HG03108 (cell line): ENCODE data around the gene ZGLP1.

Source experiments
- ATAC-seq: cut with Tn5 transposase; IDR thresholded peaks from one replicate; pipeline ENCODE4 v1.9.1; 2021; ENCODE audit warnings: moderate library complexity; ENCODE audit not compliant: unreplicated experiment

ZGLP1 gene

GRCh38 chr19:10295847-10296591 lies 13.6 kb downstream of the ZGLP1 start:
- no peak for ATAC-seq

DNA sequence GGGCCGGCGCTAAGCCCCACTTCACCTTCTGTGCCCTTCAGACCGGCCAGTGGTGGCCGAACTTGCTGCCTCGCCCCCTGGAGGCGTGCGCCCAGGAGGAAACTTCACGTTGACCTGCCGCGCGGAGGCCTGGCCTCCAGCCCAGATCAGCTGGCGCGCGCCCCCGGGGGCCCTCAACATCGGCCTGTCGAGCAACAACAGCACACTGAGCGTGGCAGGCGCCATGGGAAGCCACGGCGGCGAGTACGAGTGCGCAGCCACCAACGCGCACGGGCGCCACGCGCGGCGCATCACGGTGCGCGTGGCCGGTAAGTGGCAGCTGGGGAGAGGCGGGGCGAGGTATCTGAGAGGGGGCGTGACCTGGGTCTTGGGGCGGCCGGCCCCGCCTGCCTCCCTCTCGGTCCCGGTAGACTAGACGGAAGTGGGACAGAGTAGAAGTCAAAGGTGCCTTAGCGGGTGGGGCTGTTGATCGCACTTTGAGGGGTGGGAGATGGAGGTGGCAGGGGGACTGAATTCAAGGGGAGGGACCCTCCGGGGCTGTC lies 14.2 kb downstream of the ZGLP1 start:
- peak; percentile 46 for ATAC-seq

GRCh38 chr19:10294368-10294697 lies 15.3 kb downstream of the ZGLP1 start:
- no peak for ATAC-seq

GRCh38 chr19:10293637-10294367 lies 15.8 kb downstream of the ZGLP1 start:
- no peak for ATAC-seq

DNA sequence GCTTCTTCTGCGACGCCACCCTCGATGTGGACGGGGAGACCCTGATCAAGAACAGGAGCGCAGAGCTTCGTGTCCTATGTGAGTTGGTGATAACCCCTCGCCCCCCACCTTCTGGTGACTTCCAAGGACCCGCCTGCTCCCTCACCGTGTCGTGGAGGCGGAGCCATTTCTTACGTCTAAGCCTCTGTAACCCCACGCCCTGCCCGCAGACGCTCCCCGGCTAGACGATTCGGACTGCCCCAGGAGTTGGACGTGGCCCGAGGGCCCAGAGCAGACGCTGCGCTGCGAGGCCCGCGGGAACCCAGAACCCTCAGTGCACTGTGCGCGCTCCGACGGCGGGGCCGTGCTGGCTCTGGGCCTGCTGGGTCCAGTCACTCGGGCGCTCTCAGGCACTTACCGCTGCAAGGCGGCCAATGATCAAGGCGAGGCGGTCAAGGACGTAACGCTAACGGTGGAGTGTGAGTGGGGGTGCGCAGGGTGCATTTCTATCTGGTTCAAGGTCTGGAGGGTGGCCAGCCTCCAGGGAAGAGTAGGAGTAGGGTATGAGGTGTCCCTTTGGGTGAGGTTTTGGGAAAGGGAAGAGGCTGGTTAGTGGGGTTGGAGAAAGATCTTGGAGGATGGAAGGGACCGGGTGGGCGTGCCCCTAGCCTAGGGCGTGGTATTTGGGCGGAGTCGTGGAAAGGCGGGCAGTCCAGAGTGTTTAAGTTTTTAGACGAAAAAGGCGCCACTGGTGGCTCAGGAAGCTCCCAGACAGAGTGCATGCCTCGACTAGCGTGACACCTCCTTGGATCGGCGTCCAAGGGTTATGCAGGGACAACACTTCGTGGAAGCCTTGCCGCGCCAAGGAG lies 16.6 kb downstream of the ZGLP1 start:
- no peak for ATAC-seq

DNA sequence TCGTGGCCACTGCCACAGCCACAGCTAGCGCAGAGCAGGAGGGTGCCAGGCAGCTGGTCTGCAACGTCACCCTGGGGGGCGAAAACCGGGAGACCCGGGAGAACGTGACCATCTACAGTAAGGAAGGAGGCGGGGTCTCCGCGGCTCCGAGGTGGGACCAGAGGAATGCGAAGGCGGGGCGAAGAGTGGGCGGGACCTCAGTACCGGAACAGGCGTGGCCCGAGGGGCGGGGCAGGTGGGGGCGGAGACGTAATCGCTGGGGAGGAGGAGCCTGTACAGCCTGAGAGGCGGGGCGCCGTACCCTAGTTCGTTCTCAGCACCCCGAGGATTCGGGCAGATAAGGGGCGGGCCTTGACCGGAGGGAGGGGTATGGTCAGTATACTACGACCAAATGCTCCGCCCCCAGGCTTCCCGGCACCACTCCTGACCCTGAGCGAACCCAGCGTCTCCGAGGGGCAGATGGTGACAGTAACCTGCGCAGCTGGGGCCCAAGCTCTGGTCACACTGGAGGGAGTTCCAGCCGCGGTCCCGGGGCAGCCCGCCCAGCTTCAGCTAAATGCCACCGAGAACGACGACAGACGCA lies 17.3 kb downstream of the ZGLP1 start:
- peak; percentile 42 for ATAC-seq

DNA sequence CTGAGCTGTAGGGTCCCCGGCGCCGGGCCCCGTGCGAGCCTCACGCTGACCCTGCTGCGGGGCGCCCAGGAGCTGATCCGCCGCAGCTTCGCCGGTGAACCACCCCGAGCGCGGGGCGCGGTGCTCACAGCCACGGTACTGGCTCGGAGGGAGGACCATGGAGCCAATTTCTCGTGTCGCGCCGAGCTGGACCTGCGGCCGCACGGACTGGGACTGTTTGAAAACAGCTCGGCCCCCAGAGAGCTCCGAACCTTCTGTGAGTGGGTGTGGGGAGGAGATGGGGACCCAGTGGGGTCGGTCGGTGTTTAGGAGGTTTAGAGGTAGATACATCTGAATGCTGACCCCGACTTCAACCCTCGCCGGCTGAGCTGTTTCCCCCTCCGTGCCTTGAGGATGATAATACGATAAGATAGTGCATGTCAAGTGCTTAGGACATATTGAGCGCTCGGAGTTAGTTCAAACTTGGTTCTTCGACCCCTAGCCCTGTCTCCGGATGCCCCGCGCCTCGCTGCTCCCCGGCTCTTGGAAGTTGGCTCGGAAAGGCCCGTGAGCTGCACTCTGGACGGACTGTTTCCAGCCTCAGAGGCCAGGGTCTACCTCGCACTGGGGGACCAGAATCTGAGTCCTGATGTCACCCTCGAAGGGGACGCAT lies 17.9 kb downstream of the ZGLP1 start:
- ATAC-seq: no peak

- ATAC-seq: no peak
Measured at GRCh38 chr19:10290876-10291553, 18.6 kb downstream of the ZGLP1 start.

DNA sequence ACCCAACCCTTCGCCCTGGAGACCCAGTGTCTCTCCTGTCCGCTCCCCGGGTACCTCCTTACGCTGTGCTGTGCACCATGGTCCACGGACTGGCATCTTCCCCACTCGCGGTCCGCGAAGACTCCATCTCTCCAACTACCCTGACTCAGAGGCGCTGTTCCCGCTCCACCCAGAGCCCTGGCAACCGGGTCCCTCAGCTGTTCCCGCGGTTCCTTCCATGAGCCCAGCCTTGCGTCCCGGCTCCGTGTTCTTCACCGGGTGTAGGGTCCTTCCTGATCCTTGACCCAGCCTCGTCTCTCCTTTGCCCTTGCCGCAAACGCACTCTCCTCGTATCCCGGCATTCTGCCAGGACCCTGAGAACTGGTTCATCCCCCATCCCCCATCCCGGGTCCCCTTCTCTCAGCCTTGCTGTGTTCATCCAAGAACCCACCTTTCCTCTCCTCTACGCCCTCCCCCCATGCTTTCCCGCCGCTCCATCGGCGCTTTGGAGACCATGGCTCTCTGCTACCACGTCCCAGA lies 19.2 kb downstream of the ZGLP1 start:
- ATAC-seq: no peak

DNA sequence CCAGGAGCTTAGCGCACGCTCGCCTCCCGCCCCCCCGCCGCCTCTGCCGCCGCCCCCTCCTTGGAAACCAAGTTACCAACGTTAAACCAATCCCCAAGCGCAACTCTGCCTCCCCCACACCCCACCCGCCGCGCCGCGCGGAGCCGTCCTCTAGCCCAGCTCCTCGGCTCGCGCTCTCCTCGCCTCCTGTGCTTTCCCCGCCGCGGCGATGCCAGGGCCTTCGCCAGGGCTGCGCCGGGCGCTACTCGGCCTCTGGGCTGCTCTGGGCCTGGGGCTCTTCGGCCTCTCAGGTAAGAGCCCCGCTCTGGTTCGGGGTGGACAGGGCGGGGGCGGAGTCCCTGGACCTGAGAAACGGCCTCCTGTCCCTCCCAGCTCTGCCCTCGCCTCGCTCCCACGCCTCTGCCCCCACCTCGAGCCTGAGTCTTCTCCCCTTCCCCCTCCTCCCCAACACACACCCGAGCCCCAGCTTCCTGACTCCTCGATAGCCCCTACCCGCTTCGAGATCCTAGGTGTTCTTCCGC lies 19.7 kb downstream of the ZGLP1 start, which contains the start of gene ICAM5:
Gene ICAM5, plus strand, starts transcription at position 117 of the 521 bp plus-strand sequence. Its CDS starts 92 bp downstream, at position 209.
- ATAC-seq: no peak

DNA sequence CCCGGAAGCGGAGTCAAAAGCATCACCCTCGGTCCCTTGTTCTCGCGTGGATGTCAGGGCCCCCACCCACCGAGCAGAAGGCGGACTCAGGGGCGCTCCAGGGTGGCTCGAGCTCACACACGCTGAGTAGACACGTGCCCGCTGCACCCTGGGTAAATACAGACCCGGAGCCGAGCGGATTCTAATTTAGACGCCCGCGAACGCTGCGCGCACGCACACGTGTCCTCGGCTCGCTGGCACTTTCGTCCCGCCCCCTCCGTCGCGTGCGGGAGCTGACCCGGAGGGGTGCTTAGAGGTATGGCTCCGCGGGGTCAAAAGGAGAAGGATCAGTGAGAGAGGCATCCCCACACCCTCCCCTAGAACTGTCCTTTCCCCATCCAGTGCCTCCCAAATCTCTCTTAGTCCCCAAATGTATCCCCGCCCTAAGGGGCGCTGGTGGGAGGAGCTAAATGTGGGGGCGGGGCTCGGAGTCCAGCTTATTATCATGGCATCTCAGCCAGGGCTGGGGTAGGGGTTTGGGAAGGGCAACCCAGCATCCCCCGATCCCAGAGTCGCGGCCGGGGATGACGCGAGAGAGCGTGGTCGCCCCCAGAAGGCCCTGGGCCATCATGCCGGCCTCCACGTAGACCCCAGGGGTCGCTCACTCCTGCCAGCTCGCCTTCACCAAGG lies 20.3 kb downstream of the ZGLP1 start:
- no peak for ATAC-seq

GRCh38 chr19:10288662-10289166 lies 20.9 kb downstream of the ZGLP1 start:
- ATAC-seq: no peak

- no peak for ATAC-seq
Measured at GRCh38 chr19:10286803-10287737, 22.5 kb downstream of the ZGLP1 start, which contains the start of gene ICAM4. TSS of gene ICAM4 (plus strand) at chr19:10286955. CDS start at chr19:10287013, 58 bp downstream.

DNA sequence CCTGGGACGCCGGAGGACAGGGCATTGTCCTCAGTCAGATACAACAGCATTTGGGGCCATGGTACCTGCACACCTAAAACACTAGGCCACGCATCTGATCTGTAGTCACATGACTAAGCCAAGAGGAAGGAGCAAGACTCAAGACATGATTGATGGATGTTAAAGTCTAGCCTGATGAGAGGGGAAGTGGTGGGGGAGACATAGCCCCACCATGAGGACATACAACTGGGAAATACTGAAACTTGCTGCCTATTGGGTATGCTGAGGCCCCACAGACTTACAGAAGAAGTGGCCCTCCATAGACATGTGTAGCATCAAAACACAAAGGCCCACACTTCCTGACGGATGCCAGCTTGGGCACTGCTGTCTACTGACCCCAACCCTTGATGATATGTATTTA lies 24.2 kb downstream of the ZGLP1 start:
- ATAC-seq: no peak

DNA sequence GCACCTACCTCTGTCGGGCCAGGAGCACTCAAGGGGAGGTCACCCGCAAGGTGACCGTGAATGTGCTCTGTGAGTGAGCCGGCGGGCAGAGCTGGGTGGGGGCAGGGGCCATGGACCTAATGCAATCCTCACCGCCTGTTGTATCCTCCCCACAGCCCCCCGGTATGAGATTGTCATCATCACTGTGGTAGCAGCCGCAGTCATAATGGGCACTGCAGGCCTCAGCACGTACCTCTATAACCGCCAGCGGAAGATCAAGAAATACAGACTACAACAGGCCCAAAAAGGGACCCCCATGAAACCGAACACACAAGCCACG lies 24.7 kb downstream of the ZGLP1 start:
- no peak for ATAC-seq

- no peak for ATAC-seq
Measured at GRCh38 chr19:10284065-10284959, 25.3 kb downstream of the ZGLP1 start.
